Stimulated activated memory B cell treated with anti-CD40 and anti-IgM and Interleukin-4, amounts not matched to agents 10 μg/mL and 1 μg/mL and 100 μg/mL, for 72 hours (primary cell): ENCODE data around the gene PPP3CA.
A peak's percentile ranks its signal among the peaks of the same experiment; 100 is the strongest.

Source experiments
- ATAC-seq: fragments of 150-1000 bp; cut with Tn5 transposase; 2 replicates; pipeline ENCODE4 v1.10.0; 2021
- H3K27ac Mint-ChIP-seq: one replicate; pipeline ENCODE4 v1.8.0; 2022; ENCODE audit warnings: mild to moderate bottlenecking, mixed read lengths
- H3K27me3 Mint-ChIP-seq: one replicate; pipeline ENCODE4 v1.8.0; 2022; ENCODE audit warnings: mixed read lengths
- H3K36me3 Mint-ChIP-seq: one replicate; pipeline ENCODE4 v1.8.0; 2022; ENCODE audit warnings: mixed read lengths
- H3K4me1 Mint-ChIP-seq: one replicate; pipeline ENCODE4 v1.8.0; 2022; ENCODE audit warnings: mixed read lengths
- H3K4me3 Mint-ChIP-seq: one replicate; pipeline ENCODE4 v1.8.0; 2022; ENCODE audit warnings: mild to moderate bottlenecking, moderate library complexity, mixed read lengths
- H3K9me3 Mint-ChIP-seq: one replicate; pipeline ENCODE4 v1.8.0; 2022; ENCODE audit warnings: mixed read lengths

Gene PPP3CA

DNA sequence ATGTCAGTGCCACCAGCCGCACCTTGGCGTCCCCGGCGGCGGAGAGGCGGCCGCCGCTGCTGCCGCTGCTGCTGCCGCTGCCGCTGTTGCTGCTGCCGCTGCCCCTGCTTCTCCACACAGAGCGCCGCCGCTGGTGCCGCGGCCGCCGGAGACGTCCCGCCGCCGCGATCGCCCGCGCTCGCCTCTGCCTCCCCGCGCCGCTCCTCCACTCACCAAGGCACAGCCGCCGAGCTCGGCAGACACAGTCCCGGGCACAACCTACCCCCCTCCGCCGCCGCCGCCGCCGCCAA, at the start of gene PPP3CA:
TSS of gene PPP3CA (minus strand) at position 260 of the 290 bp plus-strand sequence.
- H3K27ac Mint-ChIP-seq, result peak within 1 kb of the TSS; percentile 96
- no peak for ATAC-seq
- no peaks in the 10 kb centered on the region for H3K9me3 Mint-ChIP-seq
- no peaks in the 10 kb centered on the region for H3K27me3 Mint-ChIP-seq
- no peaks in the 10 kb centered on the region for H3K36me3 Mint-ChIP-seq
- peak within 1 kb of the TSS; percentile 93 for H3K4me3 Mint-ChIP-seq
- H3K4me1 Mint-ChIP-seq, result peaks cover 47% of the 10 kb centered on the region

DNA sequence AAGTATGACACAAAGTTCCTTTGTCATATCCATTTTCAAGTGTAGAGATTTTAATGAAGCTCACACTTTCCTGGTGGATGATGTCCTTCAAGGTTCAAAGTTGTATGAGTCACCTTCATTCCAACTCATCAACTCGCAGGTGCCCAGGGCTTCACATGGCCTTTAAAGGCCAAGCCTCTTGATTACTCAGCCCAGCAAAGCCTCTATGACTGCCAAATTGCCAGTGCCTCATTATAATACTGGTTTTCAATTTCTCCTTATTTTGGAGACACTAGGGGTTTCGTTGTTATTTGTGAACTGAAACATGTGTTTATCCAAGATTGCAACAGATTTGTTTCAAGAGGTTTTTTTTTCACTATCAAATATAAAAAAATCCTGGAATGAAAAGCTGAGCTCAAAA, 45.9 kb upstream of the PPP3CA start:
- no peaks in the 10 kb centered on the region for H3K9me3 Mint-ChIP-seq

DNA sequence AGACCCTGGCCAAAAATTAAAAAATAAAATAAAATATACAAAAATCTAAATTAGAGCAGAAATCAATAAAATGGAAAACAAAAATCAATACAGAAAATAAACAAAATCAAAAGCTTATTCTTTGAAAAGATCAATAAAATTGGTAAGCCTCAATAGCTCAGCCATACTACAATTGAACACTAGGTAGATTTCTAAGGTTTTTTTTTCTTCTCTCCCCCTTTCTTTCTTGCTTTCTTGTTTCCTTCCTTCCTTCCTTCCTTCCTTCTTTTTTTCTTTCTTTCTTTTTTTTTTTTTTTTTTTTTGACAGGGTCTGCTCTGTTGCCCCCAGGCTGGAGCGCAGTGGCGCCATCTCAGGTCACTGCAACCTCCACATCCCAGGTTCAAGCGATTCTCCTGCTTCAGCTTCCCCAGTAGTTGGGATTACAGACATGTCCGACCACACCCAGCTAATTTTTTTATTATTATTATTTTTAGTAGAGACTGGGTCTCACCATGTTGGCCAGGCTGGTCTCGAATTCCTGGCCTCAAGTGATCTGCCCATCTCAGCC, 23.4 kb upstream of the PPP3CA start:
- H3K27me3 Mint-ChIP-seq, result no peaks in the 10 kb centered on the region
- H3K27ac Mint-ChIP-seq, result no peak overlapping the region
- no peaks in the 10 kb centered on the region for H3K4me1 Mint-ChIP-seq
- no peak overlapping the region for H3K4me3 Mint-ChIP-seq
- ATAC-seq, result no peak
- peaks cover 6% of the 10 kb centered on the region for H3K36me3 Mint-ChIP-seq
- peaks cover 13% of the 10 kb centered on the region for H3K9me3 Mint-ChIP-seq

More for the DNA sequence above, 45.9 kb upstream of the PPP3CA start:
- H3K4me3 Mint-ChIP-seq, result no peak overlapping the region
- no peak for ATAC-seq
- peaks cover 7% of the 10 kb centered on the region for H3K36me3 Mint-ChIP-seq
- no peaks in the 10 kb centered on the region for H3K27me3 Mint-ChIP-seq
- H3K4me1 Mint-ChIP-seq, result no peaks in the 10 kb centered on the region
- H3K27ac Mint-ChIP-seq, result no peak overlapping the region

DNA sequence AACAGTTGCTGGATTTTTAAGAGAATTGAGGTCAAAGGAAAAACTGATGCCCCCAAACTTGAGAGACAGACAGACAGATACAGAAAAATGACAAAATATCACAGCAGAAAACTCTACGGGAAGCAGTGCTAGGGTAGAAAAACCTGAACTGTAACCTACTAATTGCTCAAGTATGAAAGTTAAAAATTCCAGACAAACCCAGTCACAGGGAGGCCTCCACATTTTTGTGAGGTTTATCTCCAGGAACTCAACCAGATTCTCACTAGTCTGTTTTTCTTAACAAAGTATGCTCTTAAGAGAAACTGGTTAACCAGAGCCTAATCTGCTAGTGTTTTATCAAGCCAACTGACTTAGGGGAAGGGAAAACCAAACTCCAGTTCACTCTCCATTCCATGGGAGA, 19.9 kb upstream of the PPP3CA start:
- ATAC-seq, result no peak
- Mint-ChIP-seq H3K36me3 (peaks cover 6% of the 10 kb centered on the region), H3K9me3 (peaks cover 11% of the 10 kb centered on the region), H3K4me3 (no peak overlapping the region), H3K27me3 (no peaks in the 10 kb centered on the region), H3K4me1 (no peaks in the 10 kb centered on the region), H3K27ac (no peak overlapping the region)

DNA sequence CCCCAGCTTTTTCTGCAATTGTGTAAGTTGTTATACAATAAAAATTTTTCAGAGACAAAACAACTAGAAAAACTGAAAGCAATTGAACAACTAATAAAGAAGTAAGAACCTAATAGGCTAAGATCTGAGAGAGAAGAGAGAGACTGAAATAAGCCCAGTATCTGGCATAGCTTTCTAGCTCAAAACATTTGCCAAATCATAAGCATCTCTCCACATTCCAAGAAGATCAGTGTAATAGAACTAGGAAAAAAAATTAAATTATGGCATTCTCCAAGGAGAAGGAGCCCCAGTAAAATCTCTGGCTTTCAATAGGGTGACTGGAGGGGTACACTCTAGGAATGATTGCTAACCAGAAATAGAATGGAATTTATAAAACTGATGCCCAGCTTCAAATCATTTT, 19.0 kb upstream of the PPP3CA start:
- no peak for ATAC-seq
- H3K4me1 Mint-ChIP-seq, result no peaks in the 10 kb centered on the region
- H3K4me3 Mint-ChIP-seq, result no peak overlapping the region
- no peaks in the 10 kb centered on the region for H3K27me3 Mint-ChIP-seq
- no peak overlapping the region for H3K27ac Mint-ChIP-seq
- peaks cover 6% of the 10 kb centered on the region for H3K36me3 Mint-ChIP-seq
- peaks cover 6% of the 10 kb centered on the region for H3K9me3 Mint-ChIP-seq

DNA sequence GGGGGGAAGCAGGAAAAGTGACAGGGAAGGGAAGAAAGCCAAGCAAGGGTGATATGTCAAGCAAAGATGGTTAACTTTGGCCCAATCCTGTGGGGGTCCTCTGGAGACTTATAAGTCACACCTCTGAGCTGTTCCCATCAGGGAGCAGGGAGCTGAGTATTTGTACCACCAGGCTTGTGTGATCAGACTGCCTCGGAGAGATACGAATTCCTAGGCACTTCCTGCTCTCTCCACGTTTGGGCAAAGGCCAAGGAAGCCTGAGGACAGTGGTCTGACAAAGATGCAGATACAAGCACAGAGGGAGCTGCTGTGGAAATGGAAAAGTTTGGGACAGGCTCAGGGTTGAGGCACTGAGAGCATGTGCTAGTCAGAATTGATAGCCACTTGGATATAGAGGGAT, 10.4 kb upstream of the PPP3CA start:
- no peaks in the 10 kb centered on the region for H3K36me3 Mint-ChIP-seq
- H3K9me3 Mint-ChIP-seq, result no peaks in the 10 kb centered on the region
- H3K27me3 Mint-ChIP-seq, result no peaks in the 10 kb centered on the region
- H3K4me1 Mint-ChIP-seq, result peaks cover 34% of the 10 kb centered on the region
- H3K27ac Mint-ChIP-seq, result no peak overlapping the region
- no peak for ATAC-seq
- H3K4me3 Mint-ChIP-seq, result no peak overlapping the region

DNA sequence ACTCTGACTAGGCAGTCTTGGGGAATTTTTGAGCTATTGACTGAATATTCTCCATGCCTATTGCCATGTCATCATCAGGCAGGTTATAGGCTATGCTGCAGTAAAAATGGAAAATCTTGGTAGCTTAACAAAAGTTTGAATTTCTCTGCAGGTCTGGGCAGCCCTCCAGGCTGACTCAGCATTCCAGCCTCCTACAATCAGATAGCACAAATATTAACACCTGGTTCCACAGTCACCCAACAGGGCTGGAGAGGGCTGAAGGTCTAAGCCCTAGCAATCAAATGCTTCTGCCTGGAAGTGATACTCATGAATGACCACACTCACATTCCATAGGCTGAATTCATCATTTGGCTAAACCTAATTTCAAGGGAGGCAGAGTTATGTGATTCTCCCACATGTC, 9.6 kb upstream of the PPP3CA start:
- H3K4me3 Mint-ChIP-seq, result no peak overlapping the region
- peaks cover 34% of the 10 kb centered on the region for H3K4me1 Mint-ChIP-seq

DNA sequence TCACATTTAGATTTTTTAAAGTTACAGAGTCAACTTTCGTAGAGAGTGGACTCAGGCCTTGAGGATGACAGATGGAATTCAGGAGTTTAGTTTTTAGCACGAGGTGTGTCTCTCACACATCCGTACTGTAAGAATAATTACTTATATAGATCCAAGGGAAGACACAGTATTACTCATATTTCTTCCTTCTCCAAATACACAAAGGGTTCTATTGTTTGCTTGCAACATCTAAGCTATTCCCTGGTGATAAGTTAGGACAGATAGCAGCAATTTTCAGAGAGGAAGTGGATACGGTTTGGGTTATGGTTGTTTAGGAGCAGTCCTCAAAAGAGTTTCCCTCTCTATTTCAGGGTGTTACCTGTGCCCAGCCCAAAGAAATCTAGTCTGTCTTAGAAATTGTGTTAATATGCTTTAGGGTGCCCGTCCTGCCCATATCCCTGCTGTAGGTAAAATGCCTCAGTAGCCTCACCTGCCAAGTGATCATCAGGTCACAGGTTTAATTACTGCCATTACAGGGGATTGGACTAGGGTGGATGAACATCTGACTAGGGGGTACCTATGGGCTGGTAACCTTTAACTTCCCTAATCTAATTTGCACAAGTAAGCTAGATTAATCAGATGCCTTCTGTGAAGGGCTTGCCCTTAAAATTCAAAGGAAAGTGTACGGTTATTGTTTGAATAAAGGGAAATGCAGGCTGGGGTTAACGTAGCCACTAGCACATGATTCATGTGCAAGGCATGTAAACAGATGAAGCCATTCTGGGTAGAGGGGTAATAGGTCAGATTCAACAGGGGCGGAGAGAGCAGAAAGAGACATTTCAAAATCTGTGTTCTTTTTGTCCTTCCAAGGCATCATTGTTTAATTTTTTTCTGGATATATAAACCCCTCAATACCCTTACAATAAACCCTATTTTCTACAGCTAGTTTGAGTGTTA, 8.7 kb upstream of the PPP3CA start:
- H3K27ac Mint-ChIP-seq, result no peak overlapping the region
- no peak overlapping the region for H3K4me3 Mint-ChIP-seq
- H3K27me3 Mint-ChIP-seq, result no peaks in the 10 kb centered on the region
- no peaks in the 10 kb centered on the region for H3K9me3 Mint-ChIP-seq
- peaks cover 34% of the 10 kb centered on the region for H3K4me1 Mint-ChIP-seq
- no peak for ATAC-seq
- no peaks in the 10 kb centered on the region for H3K36me3 Mint-ChIP-seq

More for the DNA sequence above, 9.6 kb upstream of the PPP3CA start:
- no peak for ATAC-seq
- Mint-ChIP-seq H3K27ac (no peak overlapping the region), H3K9me3 (no peaks in the 10 kb centered on the region), H3K36me3 (no peaks in the 10 kb centered on the region), H3K27me3 (no peaks in the 10 kb centered on the region)

DNA sequence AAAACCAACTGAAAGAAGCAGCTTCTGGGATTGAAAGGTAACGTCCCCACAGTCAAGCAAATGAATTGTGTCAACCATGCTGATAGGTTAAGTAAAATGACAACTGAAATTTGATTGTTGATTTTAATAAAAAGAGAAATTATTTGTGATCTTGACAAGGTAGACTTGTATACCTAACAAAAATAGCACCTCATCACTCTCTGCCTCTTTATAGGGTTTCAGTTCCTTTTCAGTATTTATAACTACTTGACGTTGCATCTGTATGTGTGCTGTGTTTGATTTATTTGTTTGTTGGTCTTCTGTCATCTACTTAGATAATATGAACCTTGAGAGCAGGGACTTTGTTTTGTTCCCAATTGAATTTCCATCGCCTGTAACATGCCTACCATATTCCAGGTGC, 7.9 kb upstream of the PPP3CA start:
- H3K9me3 Mint-ChIP-seq, result no peaks in the 10 kb centered on the region
- no peak overlapping the region for H3K27ac Mint-ChIP-seq
- H3K27me3 Mint-ChIP-seq, result no peaks in the 10 kb centered on the region
- ATAC-seq, result peak; percentile 75
- H3K4me3 Mint-ChIP-seq, result no peak overlapping the region
- H3K36me3 Mint-ChIP-seq, result no peaks in the 10 kb centered on the region
- H3K4me1 Mint-ChIP-seq, result peaks cover 34% of the 10 kb centered on the region

DNA sequence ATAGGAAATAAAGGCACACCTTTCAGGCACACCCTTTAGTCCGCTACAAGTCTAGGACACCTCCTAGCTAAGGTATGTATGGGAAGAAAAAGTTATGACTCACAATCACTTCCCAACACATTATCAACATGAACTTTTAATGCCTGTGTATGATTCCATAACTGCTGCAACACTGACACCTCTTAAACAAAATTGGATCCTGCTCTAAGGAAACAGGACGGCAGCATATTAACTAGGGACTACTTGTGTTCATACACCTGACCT, 2.4 kb upstream of the PPP3CA start:
- no peaks in the 10 kb centered on the region for H3K27me3 Mint-ChIP-seq
- no peaks in the 10 kb centered on the region for H3K9me3 Mint-ChIP-seq
- no peaks in the 10 kb centered on the region for H3K36me3 Mint-ChIP-seq
- H3K4me3 Mint-ChIP-seq, result no peak overlapping the region
- ATAC-seq, result no peak
- peaks cover 37% of the 10 kb centered on the region for H3K4me1 Mint-ChIP-seq
- no peak overlapping the region for H3K27ac Mint-ChIP-seq

DNA sequence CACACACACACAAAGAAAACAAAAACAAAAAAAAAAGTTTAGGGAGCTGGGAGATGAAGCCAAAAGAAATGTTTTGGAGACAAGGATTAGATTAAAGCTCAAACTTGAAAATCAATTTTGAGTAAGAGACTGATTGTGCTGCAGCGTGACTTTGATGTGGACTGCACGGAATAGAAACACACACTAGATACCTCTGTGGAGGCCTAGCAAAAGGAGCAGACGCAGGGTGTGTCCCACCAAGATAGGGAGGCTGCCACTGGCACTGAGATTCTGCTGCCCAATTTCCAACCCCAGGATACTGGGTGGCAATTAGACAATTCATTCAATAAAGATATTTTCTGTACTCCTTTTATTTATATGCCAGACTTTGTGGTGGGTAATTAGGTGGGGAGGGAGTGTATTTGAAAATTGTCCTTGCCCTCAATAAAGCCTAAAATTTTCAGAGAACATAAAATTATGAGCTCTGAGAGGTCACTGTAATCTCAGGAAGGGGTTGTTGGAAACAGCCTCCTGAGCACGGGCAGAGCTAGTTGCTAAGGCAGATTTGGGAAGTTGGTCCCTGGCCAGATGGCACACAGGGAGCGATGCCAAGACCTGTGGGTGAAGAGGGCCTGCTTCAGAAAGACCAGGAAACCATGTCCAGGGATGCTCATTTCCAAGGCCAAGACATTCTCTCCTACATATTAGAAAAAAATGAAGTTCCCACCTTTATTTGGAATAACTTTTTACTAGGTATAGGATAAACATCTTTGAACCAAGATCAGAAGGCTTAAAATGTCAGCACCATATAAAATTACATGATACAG, 1.9 kb upstream of the PPP3CA start:
- Mint-ChIP-seq H3K36me3 (no peaks in the 10 kb centered on the region), H3K27me3 (no peaks in the 10 kb centered on the region), H3K4me1 (peaks cover 37% of the 10 kb centered on the region), H3K27ac (peak overlapping the region; percentile 96), H3K9me3 (no peaks in the 10 kb centered on the region), H3K4me3 (peak overlapping the region; percentile 93)
- ATAC-seq, result no peak

DNA sequence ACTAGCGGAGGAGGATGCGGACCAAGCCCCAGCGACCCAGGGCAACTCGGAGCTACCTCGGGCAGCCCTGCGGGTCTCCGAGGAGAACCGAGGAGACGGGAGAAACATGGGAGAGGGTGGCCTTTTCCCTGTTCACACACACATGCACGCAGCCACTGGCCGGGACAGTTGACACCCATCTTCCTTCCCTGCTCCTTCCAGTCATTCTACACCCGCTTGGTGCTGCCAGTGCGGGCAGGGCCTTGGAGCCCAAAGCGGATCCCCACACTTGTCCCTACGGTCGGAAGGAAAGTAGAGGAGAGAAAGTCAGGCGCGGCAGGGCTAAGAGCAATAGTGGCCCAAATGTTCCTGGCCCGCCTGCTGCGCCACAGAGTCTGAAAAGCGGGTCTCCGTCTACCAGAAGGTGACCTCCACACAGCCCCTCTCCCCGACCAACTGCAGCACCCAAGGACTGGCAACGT, 1.1 kb upstream of the PPP3CA start:
- no peak for ATAC-seq
- Mint-ChIP-seq H3K9me3 (no peaks in the 10 kb centered on the region), H3K27me3 (no peaks in the 10 kb centered on the region), H3K4me3 (peak overlapping the region; percentile 93), H3K36me3 (no peaks in the 10 kb centered on the region), H3K27ac (peak overlapping the region; percentile 96), H3K4me1 (peaks cover 35% of the 10 kb centered on the region)

DNA sequence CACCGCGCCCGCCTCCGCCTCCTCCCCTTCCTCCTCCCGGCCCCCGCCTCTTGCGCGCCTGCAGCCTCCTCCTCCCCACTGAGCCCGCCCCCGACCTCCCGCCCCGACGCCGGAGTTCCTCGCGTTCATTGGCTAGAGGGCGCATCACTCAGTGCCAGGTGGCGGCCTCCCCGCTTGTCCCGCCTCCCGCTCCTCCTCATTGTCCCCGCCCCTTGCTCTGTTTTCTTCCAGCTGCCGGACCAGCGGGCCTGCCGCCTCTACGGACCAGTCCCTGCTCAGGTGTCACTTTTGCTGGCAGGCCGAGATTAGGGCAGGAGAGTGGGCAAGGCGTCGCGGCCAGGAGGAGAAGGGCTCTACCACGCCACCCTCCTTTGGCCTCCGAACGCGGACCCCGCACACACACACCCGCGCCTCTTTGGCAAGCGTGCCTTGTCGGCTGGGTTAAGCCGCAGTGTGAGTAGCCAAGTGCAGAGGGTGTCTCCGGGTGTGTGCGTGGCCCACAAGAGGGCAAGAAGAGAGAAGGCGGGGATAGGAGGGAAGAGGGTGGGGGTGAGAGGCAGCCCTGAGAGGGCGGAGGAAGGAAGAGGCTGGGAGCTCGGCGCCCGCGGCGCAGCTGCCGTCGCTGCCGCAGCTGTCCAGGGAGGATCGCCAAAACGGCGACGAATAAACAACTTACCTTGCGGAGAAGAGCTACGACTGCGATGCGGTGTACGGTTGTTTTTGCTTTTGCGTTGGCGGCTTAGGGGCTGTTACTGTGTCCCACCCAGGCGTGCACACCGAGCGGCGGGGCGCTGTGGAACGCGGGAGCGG, 436 bp upstream of the PPP3CA start:
- Mint-ChIP-seq H3K4me1 (peaks cover 42% of the 10 kb centered on the region), H3K36me3 (no peaks in the 10 kb centered on the region), H3K9me3 (no peaks in the 10 kb centered on the region), H3K27ac (peak overlapping the region; percentile 96), H3K27me3 (no peaks in the 10 kb centered on the region), H3K4me3 (peak overlapping the region; percentile 93)
- peak; percentile 91 for ATAC-seq

DNA sequence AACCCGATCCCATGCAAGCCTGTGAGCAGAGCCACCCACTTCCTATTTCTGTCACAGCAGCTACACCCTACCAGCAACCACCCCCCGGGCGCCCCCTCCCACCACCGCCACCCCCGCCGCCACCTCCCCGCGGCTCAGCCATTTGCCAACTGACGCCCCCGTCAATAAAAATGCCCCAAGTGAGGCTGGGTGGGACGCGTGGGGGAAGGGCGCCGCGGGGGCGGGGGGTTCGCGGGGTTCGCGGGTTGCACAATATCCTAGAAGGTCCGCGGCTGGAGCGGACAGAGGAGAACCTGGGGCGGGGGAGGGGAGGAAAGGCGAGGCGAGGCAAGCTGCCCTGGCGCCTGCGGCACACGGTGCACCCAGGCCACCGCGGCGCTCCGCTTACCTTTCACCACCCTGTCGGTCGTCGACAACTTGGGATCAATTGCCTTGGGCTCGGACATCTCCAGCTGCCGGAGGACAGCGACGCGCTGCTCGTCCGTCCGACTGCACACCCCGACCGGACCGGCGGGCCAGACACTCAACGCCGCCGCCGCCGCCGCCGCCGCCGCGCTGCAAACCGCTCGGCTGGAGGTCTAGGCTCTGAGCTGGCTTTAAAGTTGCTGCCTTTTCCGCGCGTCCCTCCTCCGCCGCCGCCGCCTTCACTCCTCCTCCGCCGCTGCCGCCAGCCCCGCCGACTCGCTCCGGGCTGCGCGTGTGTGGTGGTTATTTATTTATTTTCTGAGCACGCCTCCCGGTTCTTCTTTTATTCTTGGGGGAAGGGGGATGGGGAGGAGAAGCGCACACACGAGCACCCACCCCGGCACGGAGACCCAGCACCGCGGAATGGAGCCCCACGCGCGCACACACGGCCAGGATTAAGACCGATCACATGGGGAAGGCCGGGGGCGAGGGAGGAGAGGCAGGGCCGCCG, 717 bp downstream of the PPP3CA start:
- Mint-ChIP-seq H3K9me3 (no peaks in the 10 kb centered on the region), H3K4me1 (peaks cover 48% of the 10 kb centered on the region), H3K27me3 (no peaks in the 10 kb centered on the region)

More for the DNA sequence above, 717 bp downstream of the PPP3CA start:
- ATAC-seq, result peak; percentile 49
- H3K36me3 Mint-ChIP-seq, result no peaks in the 10 kb centered on the region
- peak overlapping the region; percentile 96 for H3K27ac Mint-ChIP-seq
- peak overlapping the region; percentile 93 for H3K4me3 Mint-ChIP-seq
